Islet precursor cell (in vitro differentiated cells): Measurements from ENCODE around the gene SPATA19.
A peak's percentile ranks its signal among the peaks of the same experiment; 100 is the strongest.

ENCODE experiments used
- DNase-seq: peaks from one replicate; pipeline ENCODE4 v3.0.0-alpha.2; 2018

SPATA19 gene

GRCh38 chr11:133845413-133845812 is at the start of gene SPATA19:
TSS of gene SPATA19 (minus strand) at chr11:133845513. CDS start at chr11:133845446, 67 bp downstream.
- peak; percentile 27 for DNase-seq

DNA sequence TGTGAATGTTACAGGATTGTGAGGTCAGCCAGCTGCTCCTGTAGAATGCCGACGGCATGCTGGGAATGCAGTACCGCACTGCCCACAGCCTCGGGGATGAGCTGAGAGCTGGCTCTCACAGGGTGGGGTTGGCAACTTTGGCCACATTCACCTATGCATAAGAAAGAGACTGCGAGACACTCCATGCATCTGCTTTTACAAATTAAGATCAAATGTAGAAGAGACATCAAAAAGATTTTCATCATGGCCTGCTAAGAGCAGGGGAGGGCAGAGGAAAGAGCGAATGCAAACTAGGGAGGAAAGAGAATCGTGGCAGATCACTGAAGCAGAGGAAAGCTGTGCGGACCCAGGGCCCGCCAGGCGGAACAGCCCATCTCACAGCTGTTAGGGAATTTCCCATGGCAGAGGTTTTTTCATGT is 49.8 kb upstream of the SPATA19 start:
- peak; percentile 92 for DNase-seq

DNA sequence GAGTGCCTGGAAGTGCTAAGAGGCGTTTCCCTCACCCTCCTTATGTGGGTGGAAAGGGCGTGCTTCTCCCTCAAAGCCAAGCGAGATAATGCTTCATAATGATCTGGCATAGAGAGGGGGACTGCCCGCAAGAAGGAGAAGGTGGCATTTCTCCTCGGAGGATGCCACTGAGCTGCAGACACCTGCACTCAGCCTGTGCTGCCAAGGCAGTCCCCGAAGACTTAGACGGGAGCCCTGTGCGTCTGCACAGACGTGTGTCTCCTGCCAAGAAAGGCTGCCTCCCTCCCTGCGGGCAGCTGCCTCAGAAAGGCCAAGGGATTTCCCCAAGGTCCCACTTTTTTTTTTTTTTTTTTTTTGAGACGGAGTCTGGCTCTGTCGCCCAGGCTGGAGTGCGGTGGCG is 48.1 kb upstream of the SPATA19 start:
- no peak for DNase-seq

GRCh38 chr11:133892584-133893380 is 47.5 kb upstream of the SPATA19 start:
- no peak for DNase-seq

- DNase-seq = no peak
These were observed 46.8 kb upstream of the SPATA19 start for GRCh38 chr11:133892126-133892525.

GRCh38 chr11:133889893-133890292 is 44.6 kb upstream of the SPATA19 start:
- no peak for DNase-seq

DNA sequence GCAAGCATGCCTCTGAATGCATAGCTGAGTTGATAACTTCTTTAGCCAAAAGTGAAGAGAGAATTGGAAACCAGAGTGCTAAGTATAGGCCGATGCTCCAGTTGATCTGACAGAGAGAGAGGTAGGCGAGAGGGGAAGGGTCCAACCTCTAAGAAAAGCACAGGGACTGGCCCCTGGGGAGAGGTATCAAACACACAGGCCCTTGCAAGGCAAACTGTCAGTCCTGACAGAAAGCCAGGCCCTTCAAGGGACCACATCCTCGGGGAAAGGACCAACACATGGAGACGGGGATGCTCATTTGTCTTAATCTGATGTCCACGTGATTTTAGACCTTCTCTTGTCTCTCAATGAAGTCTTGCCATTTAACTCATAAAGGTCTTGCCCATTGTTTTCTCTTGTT is 43.9 kb upstream of the SPATA19 start:
- DNase-seq = no peak

DNA sequence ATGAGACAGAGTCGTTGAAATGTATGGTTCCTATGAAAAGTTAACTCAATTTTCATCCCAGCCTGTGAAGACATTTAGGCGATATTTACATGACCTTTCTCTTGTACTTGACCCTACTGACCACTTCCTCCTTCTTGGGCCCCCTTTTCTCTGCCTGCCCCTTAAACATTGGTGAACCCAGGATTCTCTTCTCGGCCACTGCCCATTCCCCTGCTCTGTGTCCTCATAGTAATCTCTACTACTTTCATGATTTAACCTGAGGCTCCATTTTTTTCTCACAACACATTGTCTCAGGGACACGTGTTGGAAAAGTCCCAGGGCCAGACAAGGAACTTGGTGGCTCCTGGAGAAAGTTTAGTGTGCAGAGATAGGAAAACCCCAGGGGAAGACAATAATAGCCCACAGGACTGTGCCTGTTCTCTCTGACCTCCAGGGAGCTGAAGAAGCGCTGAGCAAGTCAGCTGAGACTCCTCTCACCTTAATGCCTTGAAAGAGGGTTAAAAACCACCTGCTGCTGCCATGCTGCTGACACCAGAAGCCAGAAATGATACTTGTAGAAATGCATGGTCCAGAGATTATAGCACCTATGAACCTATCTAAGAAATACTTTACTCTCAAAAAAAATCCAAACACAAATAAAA is 42.5 kb upstream of the SPATA19 start:
- no peak for DNase-seq

DNA sequence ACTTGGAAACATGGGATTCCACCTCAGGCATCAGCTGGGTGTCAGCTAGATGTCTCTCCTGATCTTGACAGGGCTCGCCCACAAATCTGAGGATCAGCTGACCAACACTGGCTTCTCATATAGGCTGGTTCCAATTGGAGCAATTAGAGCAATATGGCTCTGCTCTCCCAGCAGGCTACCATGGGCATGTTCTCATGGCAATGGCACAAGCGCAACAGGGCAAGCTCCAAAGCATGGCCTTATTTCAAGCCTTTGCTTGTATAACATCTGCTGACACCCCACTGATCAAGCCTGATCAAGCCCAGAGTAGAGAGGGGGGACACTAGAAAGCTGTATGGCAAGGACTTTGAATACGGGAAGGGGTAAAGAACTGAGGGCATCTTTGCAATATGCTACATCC is 40.7 kb upstream of the SPATA19 start:
- DNase-seq = no peak

DNA sequence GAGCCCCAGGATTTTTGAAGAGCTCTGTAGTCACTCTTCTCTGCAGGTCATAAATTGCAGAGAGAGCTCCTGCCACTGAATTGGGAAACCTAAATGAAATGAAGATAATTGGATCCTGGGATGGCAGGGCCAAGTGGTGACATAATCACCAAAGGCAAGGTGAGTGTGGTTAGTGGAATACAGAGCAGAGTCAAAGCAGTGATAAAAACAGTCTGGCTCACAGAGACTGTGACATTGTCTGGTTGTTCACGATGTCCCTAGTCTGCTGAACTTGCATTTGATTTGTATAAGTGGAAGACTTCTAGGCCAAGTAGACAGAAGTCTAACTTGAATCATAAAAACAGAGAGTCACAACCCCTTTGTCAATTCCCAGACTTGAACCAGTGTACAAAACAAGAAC is 26.8 kb upstream of the SPATA19 start:
- DNase-seq = no peak

GRCh38 chr11:133867456-133867855 is 22.1 kb upstream of the SPATA19 start:
- DNase-seq = no peak

DNA sequence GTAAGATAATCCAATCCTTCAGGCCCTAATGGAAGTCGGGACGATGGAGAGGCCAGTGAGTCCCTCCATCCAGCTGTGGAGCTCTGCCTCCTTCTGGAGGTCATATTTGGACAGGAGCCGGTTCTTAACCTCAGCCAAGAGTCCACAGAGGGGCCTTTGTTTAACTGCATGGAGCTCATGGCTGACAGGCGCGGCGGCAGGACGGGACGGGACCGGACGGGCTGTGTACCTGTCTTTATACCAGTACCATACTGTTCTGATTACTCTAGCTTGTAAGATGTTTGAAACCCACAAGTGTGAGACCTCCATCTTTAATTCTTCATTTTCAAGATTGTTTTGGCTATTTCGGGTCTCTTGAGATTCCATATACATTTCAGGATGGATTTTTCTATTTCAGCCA is 20.2 kb upstream of the SPATA19 start:
- no peak for DNase-seq

DNA sequence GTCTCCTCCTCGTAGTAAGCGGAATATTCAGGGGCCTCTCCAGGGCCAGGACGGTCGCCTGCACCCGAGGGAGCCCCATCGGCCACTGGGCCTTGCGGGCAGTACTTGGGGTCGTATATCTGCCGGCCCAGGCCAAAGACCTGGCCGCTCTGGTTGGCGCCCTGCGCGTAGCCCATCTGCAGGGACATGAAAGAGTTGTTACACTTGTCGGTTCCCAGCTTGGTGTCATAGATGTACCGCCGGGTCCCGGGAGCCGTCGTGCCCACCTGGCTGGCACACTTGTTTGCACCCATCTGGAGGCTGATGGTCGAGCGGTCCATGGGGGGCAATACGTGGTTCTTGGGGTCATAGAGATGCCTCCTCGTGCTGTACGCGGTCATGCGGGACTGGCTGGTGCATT is 19.4 kb upstream of the SPATA19 start:
- no peak for DNase-seq

GRCh38 chr11:133860151-133860550 is 14.8 kb upstream of the SPATA19 start:
- no peak for DNase-seq

GRCh38 chr11:133854330-133854960 is 9.1 kb upstream of the SPATA19 start:
- peak; percentile 57 for DNase-seq

DNA sequence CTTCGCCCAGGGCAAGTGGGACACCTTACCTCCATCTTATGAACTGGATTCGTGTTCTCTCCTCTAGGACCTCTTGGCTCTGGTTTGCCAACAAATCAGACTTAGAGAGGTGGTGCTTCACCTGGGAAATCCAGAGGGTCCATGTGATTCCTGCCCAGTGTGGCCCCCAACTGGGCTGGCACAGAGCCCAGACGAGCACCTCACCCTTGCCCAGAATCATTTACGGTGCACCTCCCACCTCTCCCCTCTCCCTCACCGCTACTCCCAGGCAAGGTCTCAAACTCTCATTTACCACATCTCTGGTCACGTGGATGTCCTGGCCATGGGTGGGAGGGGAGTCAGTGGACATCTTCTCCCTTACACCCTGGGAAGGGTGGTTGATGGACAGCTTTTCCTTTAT is 1.1 kb downstream of the SPATA19 start:
- peak; percentile 35 for DNase-seq

- DNase-seq = peak; percentile 37
These were observed 1.8 kb downstream of the SPATA19 start for GRCh38 chr11:133843454-133843987.

GRCh38 chr11:133842730-133843129 is 2.6 kb downstream of the SPATA19 start:
- peak; percentile 45 for DNase-seq

DNA sequence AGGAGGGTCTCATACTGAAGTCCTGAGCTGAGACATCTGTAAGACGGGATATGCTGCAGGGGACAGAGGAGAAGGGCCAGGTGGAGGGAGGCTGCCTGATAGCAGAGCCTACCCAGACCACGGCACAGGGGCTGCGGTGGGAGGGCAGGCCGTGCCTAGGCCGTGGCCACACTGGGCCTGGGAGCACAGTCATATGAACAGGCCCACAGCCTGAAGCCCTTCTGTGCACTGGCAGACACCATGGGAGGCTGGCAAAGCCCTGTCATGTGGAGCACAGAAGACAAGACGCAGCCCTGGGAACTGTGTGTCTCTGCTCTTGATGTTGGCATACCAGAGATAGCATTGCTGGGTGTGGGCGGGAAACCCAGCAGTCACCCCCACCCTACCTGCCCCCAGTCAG is 3.3 kb downstream of the SPATA19 start:
- peak; percentile 77 for DNase-seq

DNA sequence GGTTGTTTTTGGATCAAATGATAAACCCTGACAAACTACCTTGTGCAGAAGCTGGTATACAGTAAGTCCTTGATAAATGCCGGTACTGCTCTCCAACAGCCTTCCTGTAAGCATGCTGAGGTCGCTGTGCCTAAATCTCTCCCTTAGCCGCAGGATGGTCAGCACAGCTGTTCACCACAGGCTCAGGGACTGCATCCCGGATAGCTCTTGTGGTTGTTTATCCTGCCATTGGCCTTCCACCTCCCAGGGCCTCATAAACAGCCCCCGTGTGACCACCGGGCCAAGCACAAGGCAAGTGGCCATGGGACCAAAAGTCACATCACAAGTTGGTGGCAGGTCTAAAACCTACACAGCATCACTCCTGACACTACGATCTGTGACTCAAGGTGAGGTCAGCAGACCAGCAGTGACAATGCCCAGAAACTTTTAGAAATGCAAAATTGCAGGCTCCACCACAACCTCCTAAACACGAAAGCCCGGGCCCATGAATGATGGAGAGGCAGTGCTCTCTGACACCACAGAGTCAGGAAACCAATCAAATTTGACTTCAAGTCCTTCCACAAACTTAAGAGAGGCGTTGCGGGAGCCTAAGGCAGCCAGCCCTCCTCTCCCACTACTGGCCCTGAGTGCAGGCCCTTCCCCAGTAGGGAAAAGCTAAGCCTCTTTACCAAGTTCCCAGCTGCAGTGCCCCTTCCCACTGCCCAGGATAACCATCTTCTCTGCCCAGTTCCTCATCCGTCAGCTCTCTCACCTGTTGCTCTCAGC is 3.9 kb downstream of the SPATA19 start:
- DNase-seq = peak; percentile 48

- peak; percentile 38 for DNase-seq
These were observed 4.8 kb downstream of the SPATA19 start for GRCh38 chr11:133840479-133840941.
